AG04449 (cell line): ENCODE data around the gene CD53.
"Not testable (repeated sequence)": the region's sequence is repeated elsewhere in the genome, so short reads cannot be mapped to it uniquely, and the experiment has no call there.

Experiments
- CTCF ChIA-PET: fragments of 350-600 bp; formaldehyde crosslinking; extraction: SDS; loops from one replicate; lab custom pipeline; 2021; ENCODE audit warnings: antibody characterized with exemption; lab: Yijun Ruan, JAX
- POLR2A ChIA-PET: fragments of 400-600, 350-600 bp; formaldehyde crosslinking; extraction: SDS; loops from one replicate; lab custom pipeline; 2020; ENCODE audit warnings: antibody characterized with exemption, inconsistent platforms; lab: Yijun Ruan, JAX
- DNase-seq: peaks from one replicate; pipeline ENCODE4 v3.0.0-alpha.2; 2010; ENCODE audit warnings: low read depth, low spot score
- H3K4me3 ChIP-seq: 2 replicates; pipeline ENCODE4 v1.5.1; 2011; ENCODE audit warnings: low read depth, mild to moderate bottlenecking, control low read depth, low read length
- CTCF ChIP-seq: IDR thresholded peaks from one replicate; pipeline ENCODE4 v1.5.1; 2011; ENCODE audit warnings: mild to moderate bottlenecking, moderate library complexity, low read length, control low read depth, inconsistent platforms; ENCODE audit not compliant: insufficient read depth; ENCODE audit errors: missing control alignments

Gene CD53

GRCh38 chr1:110850627-110851026 lies 22.3 kb upstream of the CD53 start:
- no peak for DNase-seq
- POLR2A ChIA-PET, result no interaction called here
- no peak overlapping the region for H3K4me3 ChIP-seq
- CTCF ChIA-PET, result no interaction called here
- no peak for TF ChIP-seq CTCF

GRCh38 chr1:110853135-110853534 lies 19.8 kb upstream of the CD53 start:
- CTCF ChIA-PET, result no interaction called here
- POLR2A ChIA-PET, result no interaction called here
- no peak for TF ChIP-seq CTCF
- DNase-seq, result no peak
- H3K4me3 ChIP-seq, result no peak overlapping the region

- no peak overlapping the region for H3K4me3 ChIP-seq
- no peak for DNase-seq
- ChIA-PET POLR2A (no interaction called here), CTCF (no interaction called here)
- no peak for TF ChIP-seq CTCF
These were observed 16.5 kb upstream of the CD53 start for GRCh38 chr1:110856410-110856809.

- POLR2A ChIA-PET, result no interaction called here
- CTCF ChIA-PET, result no interaction called here
- H3K4me3 ChIP-seq, result no peak overlapping the region
- TF ChIP-seq CTCF, result no peak
- DNase-seq, result no peak
These were observed 14.7 kb upstream of the CD53 start for GRCh38 chr1:110857964-110858948.

GRCh38 chr1:110859062-110859461 lies 13.9 kb upstream of the CD53 start:
- TF ChIP-seq CTCF, result no peak
- no peak overlapping the region for H3K4me3 ChIP-seq
- no peak for DNase-seq
- ChIA-PET POLR2A (no interaction called here), CTCF (no interaction called here)

GRCh38 chr1:110860174-110860573 lies 12.8 kb upstream of the CD53 start:
- TF ChIP-seq CTCF, result no peak
- no peak overlapping the region for H3K4me3 ChIP-seq
- DNase-seq, result no peak
- ChIA-PET POLR2A (no interaction called here), CTCF (no interaction called here)

GRCh38 chr1:110860620-110861019 lies 12.3 kb upstream of the CD53 start:
- H3K4me3 ChIP-seq, POLR2A ChIA-PET, CTCF ChIA-PET, DNase-seq: not testable (repeated sequence)

GRCh38 chr1:110861942-110862341 lies 11.0 kb upstream of the CD53 start:
- DNase-seq, POLR2A ChIA-PET, H3K4me3 ChIP-seq, CTCF ChIA-PET: not testable (repeated sequence)
